ENCODE data around the gene CNTN5.

- TF ChIP-seq, protein P1, sequence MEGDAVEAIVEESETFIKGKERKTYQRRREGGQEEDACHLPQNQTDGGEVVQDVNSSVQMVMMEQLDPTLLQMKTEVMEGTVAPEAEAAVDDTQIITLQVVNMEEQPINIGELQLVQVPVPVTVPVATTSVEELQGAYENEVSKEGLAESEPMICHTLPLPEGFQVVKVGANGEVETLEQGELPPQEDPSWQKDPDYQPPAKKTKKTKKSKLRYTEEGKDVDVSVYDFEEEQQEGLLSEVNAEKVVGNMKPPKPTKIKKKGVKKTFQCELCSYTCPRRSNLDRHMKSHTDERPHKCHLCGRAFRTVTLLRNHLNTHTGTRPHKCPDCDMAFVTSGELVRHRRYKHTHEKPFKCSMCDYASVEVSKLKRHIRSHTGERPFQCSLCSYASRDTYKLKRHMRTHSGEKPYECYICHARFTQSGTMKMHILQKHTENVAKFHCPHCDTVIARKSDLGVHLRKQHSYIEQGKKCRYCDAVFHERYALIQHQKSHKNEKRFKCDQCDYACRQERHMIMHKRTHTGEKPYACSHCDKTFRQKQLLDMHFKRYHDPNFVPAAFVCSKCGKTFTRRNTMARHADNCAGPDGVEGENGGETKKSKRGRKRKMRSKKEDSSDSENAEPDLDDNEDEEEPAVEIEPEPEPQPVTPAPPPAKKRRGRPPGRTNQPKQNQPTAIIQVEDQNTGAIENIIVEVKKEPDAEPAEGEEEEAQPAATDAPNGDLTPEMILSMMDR (IDR thresholded peaks at IDR 0.05), result no peak
- TF ChIP-seq POLR2A (IDR thresholded peaks at IDR 0.05) (no peak), POLR2AphosphoS5 (IDR thresholded peaks at IDR 0.05) (no peak), EP300 (IDR thresholded peaks at IDR 0.05) (no peak)
Observed at GRCh38 chr11:100061006-100061405, 1040.3 kb downstream of the CNTN5 start.

Measured in suprapubic skin (tissue), 4 donors.